Stimulated activated CD4-positive, alpha-beta T cell treated with anti-CD3 and anti-CD28 coated beads, TNF-alpha, amount 100 ng/mL, for 48 hours (primary cell): Measurements from ENCODE around the gene STX19.
"Not testable (repeated sequence)": the region's sequence is repeated elsewhere in the genome, so short reads cannot be mapped to it uniquely, and the experiment has no call there.

ENCODE experiments used
- DNase-seq, 3 donors: peaks; one replicate each; pipeline ENCODE4 v3.0.0-alpha.2; 2020; ENCODE audit warnings: low read depth in 3 of 3

The STX19 gene

GRCh38 chr3:93973131-93974126 is 55.0 kb downstream of the STX19 start, which contains the start of gene PROS1:
Gene PROS1 (minus strand): TSS chr3:93973896. CDS start chr3:93973749, 147 bp downstream.
- peak; percentile 13 to 36 (median 26) for DNase-seq

GRCh38 chr3:93969997-93970396 is 58.4 kb downstream of the STX19 start:
- DNase-seq: no peak

GRCh38 chr3:93969443-93969842 is 59.0 kb downstream of the STX19 start:
- DNase-seq: no peak

GRCh38 chr3:93965106-93965505 is 63.3 kb downstream of the STX19 start:
- not testable (repeated sequence) for DNase-seq
